ENCODE data around the gene MAG. TPM values are rescaled to one million over a fixed set of nuclear protein-coding genes. Genes with fewer than 3 reads are reported as not detected.

The MAG gene
- total and polyA plus RNA-seq, 10 of the 15 experiments (the other 5 are each of a cell fraction or from before 2014, with no cell fraction given): 0.03 to 0.82 (median 0.17) TPM; not detected in 2

DNA sequence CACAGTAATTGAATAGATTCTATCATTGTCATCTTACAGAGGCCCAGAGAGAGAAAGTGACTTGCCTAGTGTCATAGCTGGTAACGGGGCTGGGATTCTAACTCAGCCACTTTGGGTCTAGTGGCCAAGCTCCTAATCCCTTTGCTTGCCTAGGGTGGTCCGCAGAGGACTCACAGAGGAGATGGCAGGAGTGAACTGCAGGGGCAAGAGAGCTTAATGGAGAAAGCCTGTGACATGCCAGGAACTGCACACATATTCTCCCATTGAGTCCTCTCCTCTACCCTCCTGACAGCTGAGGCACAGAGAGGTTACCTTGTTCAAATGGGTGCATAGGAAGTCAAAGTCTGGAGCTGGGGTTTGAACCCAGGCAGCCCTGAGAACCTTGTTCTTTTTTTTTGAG lies 40.5 kb upstream of the MAG start:
- no peak for TF ChIP-seq IRF5 (IDR thresholded peaks at IDR 0.05; ENCODE audit: borderline replicate concordance)
- no peak for TF ChIP-seq TCF7 (IDR thresholded peaks at IDR 0.05; ENCODE audit: borderline replicate concordance)
- TF ChIP-seq CBX3 (IDR thresholded peaks at IDR 0.05; ENCODE audit: borderline replicate concordance, low read depth): no peak
- TF ChIP-seq, protein P1, sequence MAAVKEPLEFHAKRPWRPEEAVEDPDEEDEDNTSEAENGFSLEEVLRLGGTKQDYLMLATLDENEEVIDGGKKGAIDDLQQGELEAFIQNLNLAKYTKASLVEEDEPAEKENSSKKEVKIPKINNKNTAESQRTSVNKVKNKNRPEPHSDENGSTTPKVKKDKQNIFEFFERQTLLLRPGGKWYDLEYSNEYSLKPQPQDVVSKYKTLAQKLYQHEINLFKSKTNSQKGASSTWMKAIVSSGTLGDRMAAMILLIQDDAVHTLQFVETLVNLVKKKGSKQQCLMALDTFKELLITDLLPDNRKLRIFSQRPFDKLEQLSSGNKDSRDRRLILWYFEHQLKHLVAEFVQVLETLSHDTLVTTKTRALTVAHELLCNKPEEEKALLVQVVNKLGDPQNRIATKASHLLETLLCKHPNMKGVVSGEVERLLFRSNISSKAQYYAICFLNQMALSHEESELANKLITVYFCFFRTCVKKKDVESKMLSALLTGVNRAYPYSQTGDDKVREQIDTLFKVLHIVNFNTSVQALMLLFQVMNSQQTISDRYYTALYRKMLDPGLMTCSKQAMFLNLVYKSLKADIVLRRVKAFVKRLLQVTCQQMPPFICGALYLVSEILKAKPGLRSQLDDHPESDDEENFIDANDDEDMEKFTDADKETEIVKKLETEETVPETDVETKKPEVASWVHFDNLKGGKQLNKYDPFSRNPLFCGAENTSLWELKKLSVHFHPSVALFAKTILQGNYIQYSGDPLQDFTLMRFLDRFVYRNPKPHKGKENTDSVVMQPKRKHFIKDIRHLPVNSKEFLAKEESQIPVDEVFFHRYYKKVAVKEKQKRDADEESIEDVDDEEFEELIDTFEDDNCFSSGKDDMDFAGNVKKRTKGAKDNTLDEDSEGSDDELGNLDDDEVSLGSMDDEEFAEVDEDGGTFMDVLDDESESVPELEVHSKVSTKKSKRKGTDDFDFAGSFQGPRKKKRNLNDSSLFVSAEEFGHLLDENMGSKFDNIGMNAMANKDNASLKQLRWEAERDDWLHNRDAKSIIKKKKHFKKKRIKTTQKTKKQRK (IDR thresholded peaks at IDR 0.05; ENCODE audit: low read depth, low read length): no peak
- no peak for TF ChIP-seq POLR2AphosphoS5 (IDR thresholded peaks at IDR 0.05; ENCODE audit: low read length)
- no peak for TF ChIP-seq EP300 (IDR thresholded peaks at IDR 0.05; ENCODE audit: borderline replicate concordance in 1 of 2, control insufficient read depth in 1 of 2, low read depth in 2 of 2, low read length in 2 of 2)
- no peak for TF ChIP-seq LARP7 (IDR thresholded peaks at IDR 0.05)
- no peak for TF ChIP-seq POLR2A (IDR thresholded peaks at IDR 0.05; ENCODE audit: low read depth, low read length)
- ChIA-PET POLR2A (interaction anchor here (1.1 kb wide), 1 partner anchor 13 kb away, joined by 3 read pairs; no protein-coding TSS in a partner anchor), CTCF (interaction anchor here (0.6 to 2.7 kb wide), 6 partner anchors 32 to 185 kb away, joined by 3 to 8 read pairs (median 4); no protein-coding TSS in a partner anchor), RAD21 (ENCODE audit: unreplicated experiment) (interaction anchor here (0.7 to 0.9 kb wide), 2 partner anchors 9 to 15 kb away, joined by 3 read pairs; no protein-coding TSS in a partner anchor), SMC1A (ENCODE audit: uncharacterized antibody, unreplicated experiment) (interaction anchor here (0.8 to 2.1 kb wide), 2 partner anchors 10 to 13 kb away, joined by 3 to 7 read pairs; no protein-coding TSS in a partner anchor)
- Histone ChIP-seq H3K27me3 (replicated peaks in 1 of 2; ENCODE audit: control insufficient read depth in 2 of 2, insufficient read depth in 2 of 2, low read length in 1 of 2) (no peaks in the 10 kb centered on the region), H3K4me1 (ENCODE audit: control insufficient read depth, insufficient read depth, low read length) (peaks cover 4% of the 10 kb centered on the region; the same call in 1 of the 2 replicates), H3K4me2 (ENCODE audit: control insufficient read depth, insufficient read depth) (no peak overlapping the region), H3K27ac (ENCODE audit: control insufficient read depth, insufficient read depth) (no peak overlapping the region), H3K36me3 (ENCODE audit: control insufficient read depth in 2 of 2, insufficient read depth in 2 of 2, low read length in 1 of 2) (peaks cover 4 to 6% of the 10 kb centered on the region in 2 experiments; a peak in 3 of 4 replicates), H3K79me2 (ENCODE audit: control insufficient read depth, insufficient read depth, low read length) (peaks cover 19% of the 10 kb centered on the region), H4K20me1 (ENCODE audit: control insufficient read depth, insufficient read depth) (no peaks in the 10 kb centered on the region), H3K9me3 (replicated peaks; ENCODE audit: control insufficient read depth, insufficient read depth, low read length) (no peaks in the 10 kb centered on the region), H3K9ac (ENCODE audit: control insufficient read depth, insufficient read depth, low read length) (no peak overlapping the region), H3K4me3 (no peak overlapping the region), H2AFZ (ENCODE audit: control insufficient read depth, low read depth, low read length) (no peak overlapping the region)
- WGBS (ENCODE audit: insufficient coverage, insufficient replicate concordance, low lambda C conversion rate, missing lambda C conversion rate): 70% methylated on average over 2 of the region's 2 CpGs
- in situ Hi-C loops (cut with MboI) (no loop called here), intact Hi-C loops (cut with micrococcal nuclease; ENCODE audit: unreplicated experiment) (no loop called here)
- ATAC-seq (no peak), FAIRE-seq (no peak), DNase-seq (ENCODE audit: low read depth, low spot score) (no peak)
- BruUV-seq (replicated peaks): no TSS peak

Measured in GM12878 (cell line).